AG04450 (cell line): Measurements from ENCODE around the gene SMC5. TPM values are rescaled to one million over a fixed set of nuclear protein-coding genes. Genes with fewer than 3 reads are reported as not detected.
"Not testable (repeated sequence)": the region's sequence is repeated elsewhere in the genome, so short reads cannot be mapped to it uniquely, and the experiment has no call there.

Experiments
- CTCF ChIA-PET: fragments of 300-600, 350-600 bp; formaldehyde crosslinking; extraction: SDS; loops from one replicate; lab custom pipeline; 2022; ENCODE audit warnings: antibody characterized with exemption, inconsistent platforms; lab: Charles Lee
- POLR2A ChIA-PET: fragments of 350-600 bp; formaldehyde crosslinking; extraction: SDS; loops from one replicate; lab custom pipeline; 2021; ENCODE audit warnings: antibody characterized with exemption, inconsistent platforms; lab: Yijun Ruan, JAX
- DNase-seq: peaks from one replicate; pipeline ENCODE4 v3.0.0-alpha.2; 2011; ENCODE audit warnings: low read depth, low spot score
- H3K27ac ChIP-seq: one replicate; pipeline ENCODE4 v1.5.1; 2012; ENCODE audit warnings: low read depth, low read length, control low read depth
- H3K27me3 ChIP-seq: one replicate; pipeline ENCODE4 v1.6.0; 2012; ENCODE audit warnings: low read length; ENCODE audit not compliant: control insufficient read depth, insufficient read depth
- H3K4me3 ChIP-seq: 2 replicates; pipeline ENCODE4 v1.5.1; 2011; ENCODE audit warnings: mild to moderate bottlenecking, low read depth, low read length, control low read depth
- H3K9me3 ChIP-seq: 2 replicates; pipeline ENCODE4 v1.5.1; 2012; ENCODE audit warnings: low read length; ENCODE audit not compliant: control insufficient read depth, insufficient read depth
- CTCF ChIP-seq: IDR thresholded peaks from 2 replicates; pipeline ENCODE4 v1.5.1; 2011; ENCODE audit warnings: low read depth, low read length, control low read depth, inconsistent platforms
- polyA plus RNA-seq: library from polyadenylated mRNA; depleted of rRNA; stranded (reverse); fragments of >200 nt; gene quantifications from 2 replicates; pipeline ENCODE4 v1.2.3, GENCODE V29; 2011

Gene SMC5
- polyA plus RNA-seq, 1 experiment = 29.1 TPM

- ChIA-PET CTCF (no interaction called here), POLR2A (no interaction called here)
- no peak for TF ChIP-seq CTCF
- Histone ChIP-seq H3K27ac (no peak overlapping the region), H3K4me3 (no peak overlapping the region), H3K27me3 (no peaks in the 10 kb centered on the region), H3K9me3 (no peaks in the 10 kb centered on the region)
- no peak for DNase-seq
These were observed 139.4 kb downstream of the SMC5 start for GRCh38 chr9:70398145-70398556.

- H3K4me3 ChIP-seq = no peak overlapping the region
- no peak overlapping the region for H3K27ac ChIP-seq
- CTCF ChIA-PET = interaction anchor here (1.0 kb wide), 1 partner anchor 203 kb away, joined by 4 read pairs; no protein-coding TSS in a partner anchor
- DNase-seq = no peak
- H3K9me3 ChIP-seq = no peaks in the 10 kb centered on the region
- POLR2A ChIA-PET = no interaction called here
- no peak for TF ChIP-seq CTCF
- H3K27me3 ChIP-seq = no peaks in the 10 kb centered on the region
These were observed 140.4 kb downstream of the SMC5 start for GRCh38 chr9:70399141-70399540.

- ChIA-PET POLR2A (no interaction called here), CTCF (interaction anchor here (1.6 kb wide), 1 partner anchor 202 kb away, joined by 8 read pairs; no protein-coding TSS in a partner anchor)
These were observed 141.5 kb downstream of the SMC5 start for GRCh38 chr9:70400107-70400892.

GRCh38 chr9:70401241-70401640 lies 142.5 kb downstream of the SMC5 start:
- H3K27me3 ChIP-seq, DNase-seq, H3K9me3 ChIP-seq, H3K27ac ChIP-seq, H3K4me3 ChIP-seq, POLR2A ChIA-PET: not testable (repeated sequence)
- CTCF ChIA-PET = interaction anchor here (0.6 to 1.6 kb wide), 2 partner anchors 13 to 201 kb away, joined by 8 read pairs; partner anchors contain the start of gene KLF9

More at GRCh38 chr9:70400107-70400892, 141.5 kb downstream of the SMC5 start:
- no peak overlapping the region for H3K27ac ChIP-seq
- no peaks in the 10 kb centered on the region for H3K9me3 ChIP-seq
- no peaks in the 10 kb centered on the region for H3K27me3 ChIP-seq
- no peak for TF ChIP-seq CTCF
- H3K4me3 ChIP-seq = no peak overlapping the region
- no peak for DNase-seq

- DNase-seq = no peak
- Histone ChIP-seq H3K27ac (no peak overlapping the region), H3K27me3 (no peaks in the 10 kb centered on the region), H3K4me3 (no peak overlapping the region), H3K9me3 (no peaks in the 10 kb centered on the region)
- POLR2A ChIA-PET = interaction anchor here (1.1 kb wide), 1 partner anchor 12 kb away, joined by 9 read pairs; the partner anchor contains the start of gene KLF9
- CTCF ChIA-PET = interaction anchor here (0.7 to 0.9 kb wide), 2 partner anchors 62 to 200 kb away, joined by 3 to 4 read pairs; no protein-coding TSS in a partner anchor
- no peak for TF ChIP-seq CTCF
These were observed 143.4 kb downstream of the SMC5 start for GRCh38 chr9:70402213-70402612.
